VCaP (cell line): ENCODE data around the gene MACROD1.

ENCODE experiments used
- H3K27ac ChIP-seq: fragments of 450-650 bp; 2 replicates; pipeline ENCODE4 v1.5.1; 2017
- TF ChIP-seq, protein P1 (sequence below): fragments of 450-650 bp; conservative IDR thresholded peaks from 2 replicates; pipeline ENCODE4 v1.5.1; 2017; ENCODE audit warnings: mild to moderate bottlenecking, moderate library complexity

The MACROD1 gene

DNA sequence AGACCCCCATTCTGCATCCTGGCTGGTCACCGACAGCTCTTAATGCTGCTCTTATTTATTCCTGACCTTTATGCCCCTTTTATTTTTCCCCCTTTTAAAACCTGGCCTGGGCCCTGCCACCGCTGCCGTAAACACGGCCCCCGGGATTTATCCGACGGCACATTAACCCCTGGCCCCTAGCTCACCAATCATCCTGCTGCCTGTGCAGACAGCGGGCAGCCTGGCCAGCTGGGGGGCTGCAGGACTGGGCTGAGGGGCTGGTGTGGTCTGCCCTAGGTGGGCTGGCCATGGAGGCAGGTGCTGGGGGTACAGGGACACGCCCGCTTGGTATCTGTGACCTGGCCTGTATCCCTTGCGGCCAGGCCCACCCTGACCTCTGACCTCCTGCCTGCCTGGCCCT lies 151.6 kb downstream of the MACROD1 start:
- TF ChIP-seq, protein P1, sequence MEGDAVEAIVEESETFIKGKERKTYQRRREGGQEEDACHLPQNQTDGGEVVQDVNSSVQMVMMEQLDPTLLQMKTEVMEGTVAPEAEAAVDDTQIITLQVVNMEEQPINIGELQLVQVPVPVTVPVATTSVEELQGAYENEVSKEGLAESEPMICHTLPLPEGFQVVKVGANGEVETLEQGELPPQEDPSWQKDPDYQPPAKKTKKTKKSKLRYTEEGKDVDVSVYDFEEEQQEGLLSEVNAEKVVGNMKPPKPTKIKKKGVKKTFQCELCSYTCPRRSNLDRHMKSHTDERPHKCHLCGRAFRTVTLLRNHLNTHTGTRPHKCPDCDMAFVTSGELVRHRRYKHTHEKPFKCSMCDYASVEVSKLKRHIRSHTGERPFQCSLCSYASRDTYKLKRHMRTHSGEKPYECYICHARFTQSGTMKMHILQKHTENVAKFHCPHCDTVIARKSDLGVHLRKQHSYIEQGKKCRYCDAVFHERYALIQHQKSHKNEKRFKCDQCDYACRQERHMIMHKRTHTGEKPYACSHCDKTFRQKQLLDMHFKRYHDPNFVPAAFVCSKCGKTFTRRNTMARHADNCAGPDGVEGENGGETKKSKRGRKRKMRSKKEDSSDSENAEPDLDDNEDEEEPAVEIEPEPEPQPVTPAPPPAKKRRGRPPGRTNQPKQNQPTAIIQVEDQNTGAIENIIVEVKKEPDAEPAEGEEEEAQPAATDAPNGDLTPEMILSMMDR = no peak
- no peak overlapping the region for H3K27ac ChIP-seq

- TF ChIP-seq, protein P1 = no peak
- no peak overlapping the region for H3K27ac ChIP-seq
Measured at GRCh38 chr11:64013141-64013896, 152.6 kb downstream of the MACROD1 start.

- no peak overlapping the region for H3K27ac ChIP-seq
- TF ChIP-seq, protein P1 = no peak
Measured at GRCh38 chr11:64011371-64011770, 154.5 kb downstream of the MACROD1 start.

GRCh38 chr11:64010783-64011182 lies 155.1 kb downstream of the MACROD1 start:
- H3K27ac ChIP-seq = no peak overlapping the region
- TF ChIP-seq, protein P1 = no peak

DNA sequence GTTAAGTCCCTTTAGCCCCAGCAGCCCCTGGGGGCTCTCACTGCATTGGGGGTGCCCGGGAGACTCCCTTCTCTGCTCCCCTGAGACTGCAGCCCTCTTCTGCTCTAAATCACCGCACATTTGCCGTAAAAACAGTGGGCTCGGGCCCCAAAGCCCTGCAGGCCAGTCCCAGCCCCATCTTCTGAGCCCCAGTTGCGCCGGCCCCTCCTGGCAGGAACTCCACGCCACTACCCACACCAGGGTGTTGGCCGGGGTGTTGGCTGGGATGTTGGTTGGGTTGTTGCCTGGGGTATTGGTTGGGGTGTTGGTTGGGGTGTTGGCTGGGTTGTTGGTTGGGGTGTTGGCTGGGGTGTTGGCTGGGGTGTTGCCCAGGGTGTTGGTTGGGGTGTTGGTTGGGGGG lies 156.2 kb downstream of the MACROD1 start:
- TF ChIP-seq, protein P1 = no peak
- H3K27ac ChIP-seq = no peak overlapping the region

DNA sequence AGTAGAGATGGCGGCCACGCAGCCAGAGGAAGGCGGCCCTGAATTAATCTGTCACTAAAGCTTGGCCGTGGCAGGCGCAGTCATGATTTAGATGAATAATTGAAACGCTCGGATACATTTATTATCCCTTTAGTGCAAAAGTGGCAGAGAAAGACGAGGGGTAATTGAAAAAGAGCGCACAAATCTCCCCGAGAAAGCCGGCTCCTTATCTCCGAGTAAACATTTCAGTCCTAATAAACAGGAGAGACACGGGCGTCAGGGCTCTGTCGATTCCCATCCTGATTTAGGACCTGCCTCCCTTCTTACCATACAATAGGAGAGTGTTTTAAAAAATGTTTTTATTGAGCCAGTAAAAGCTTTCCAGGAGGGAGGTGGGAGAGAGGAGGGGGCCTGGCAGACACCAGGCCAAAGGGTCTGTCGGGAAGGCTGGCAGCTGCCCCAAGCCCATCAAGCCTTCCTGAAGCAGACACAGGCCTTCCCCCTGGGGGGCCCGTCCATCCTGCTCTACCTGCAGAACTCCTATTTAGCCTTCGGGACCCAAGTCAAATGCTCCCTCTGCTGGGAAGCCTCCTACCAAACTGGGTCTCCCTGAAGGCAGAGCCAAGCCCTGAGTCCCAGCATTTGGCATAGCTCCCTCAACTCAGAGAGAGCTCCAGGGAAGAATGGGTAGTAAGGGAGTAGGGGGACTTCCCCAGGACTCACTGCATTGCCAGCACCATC lies 156.8 kb downstream of the MACROD1 start:
- TF ChIP-seq, protein P1 = no peak
- H3K27ac ChIP-seq = peak overlapping the region; percentile 68; the same call in 1 of the 2 replicates

DNA sequence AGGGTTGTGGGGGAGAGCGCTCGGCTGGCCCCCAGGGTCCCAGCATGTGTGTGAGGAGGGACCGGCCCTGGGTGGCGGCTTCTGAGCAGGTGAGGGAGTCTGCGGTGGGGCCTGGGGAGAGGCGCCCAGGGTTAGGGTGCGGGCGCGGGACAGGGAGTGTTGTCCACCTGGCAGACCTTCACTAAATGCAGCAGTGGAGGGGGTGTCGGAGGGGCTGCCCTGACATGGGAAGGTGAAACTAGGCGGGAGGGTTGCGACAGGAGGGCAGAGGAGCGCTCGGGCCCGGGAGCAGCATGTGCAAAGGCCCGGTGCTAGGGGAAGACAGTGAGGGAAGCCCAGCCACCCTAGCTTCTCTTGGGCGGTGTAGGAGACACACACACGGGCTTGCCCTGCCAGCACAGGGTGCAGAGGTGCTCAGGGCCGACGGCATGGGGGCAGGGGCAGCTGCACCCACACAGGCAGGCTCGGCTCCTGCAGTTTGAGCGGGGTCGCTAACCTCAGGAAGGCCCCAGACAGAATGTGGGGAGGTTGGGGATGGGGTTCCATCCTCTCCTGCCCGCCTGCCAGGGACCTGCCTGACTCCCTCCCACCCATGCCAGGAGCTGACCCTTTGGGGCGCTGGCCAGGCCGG lies 157.5 kb downstream of the MACROD1 start:
- H3K27ac ChIP-seq = peak overlapping the region; percentile 68
- TF ChIP-seq, protein P1 = no peak
